HG02798 (cell line): ENCODE measurements around the gene FOXN3.
"Not testable (repeated sequence)": the region's sequence is repeated elsewhere in the genome, so short reads cannot be mapped to it uniquely, and the experiment has no call there.

Experiments
- ATAC-seq: cut with Tn5 transposase; IDR thresholded peaks from one replicate; pipeline ENCODE4 v1.9.1; 2021; ENCODE audit warnings: mild to moderate bottlenecking; ENCODE audit not compliant: unreplicated experiment, poor library complexity

The FOXN3 gene

DNA sequence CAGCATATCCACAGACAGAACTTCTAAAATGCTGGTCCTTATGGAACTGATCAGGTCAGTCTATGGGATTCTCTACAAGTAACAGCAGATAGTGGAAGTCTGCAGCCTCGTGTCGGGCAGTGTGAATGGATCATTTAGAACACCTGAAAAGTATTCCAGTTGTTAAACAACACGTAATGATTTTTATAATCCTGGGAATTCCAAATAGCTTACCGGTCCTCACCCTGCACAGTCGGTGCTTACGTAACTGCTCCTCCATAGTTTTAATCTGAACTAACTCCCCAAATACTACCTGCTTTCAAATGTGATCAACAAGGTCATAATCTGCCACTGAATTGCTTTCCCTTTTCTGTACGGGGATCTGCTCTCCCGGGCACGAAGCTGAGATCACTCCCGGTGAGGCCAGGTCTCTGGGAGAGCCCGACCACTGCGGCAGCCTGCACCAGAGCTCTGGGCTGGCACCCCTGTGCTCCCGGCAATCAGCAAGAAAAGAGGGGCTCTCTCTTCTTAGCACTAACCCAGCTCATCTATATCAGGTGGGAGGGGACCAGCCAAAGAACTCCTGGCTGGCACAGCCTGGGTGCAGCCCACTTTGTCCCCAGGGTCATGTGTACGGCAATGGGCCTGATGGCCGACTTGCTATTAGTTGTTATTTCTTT is 157.0 kb downstream of the FOXN3 start:
- no peak for ATAC-seq

DNA sequence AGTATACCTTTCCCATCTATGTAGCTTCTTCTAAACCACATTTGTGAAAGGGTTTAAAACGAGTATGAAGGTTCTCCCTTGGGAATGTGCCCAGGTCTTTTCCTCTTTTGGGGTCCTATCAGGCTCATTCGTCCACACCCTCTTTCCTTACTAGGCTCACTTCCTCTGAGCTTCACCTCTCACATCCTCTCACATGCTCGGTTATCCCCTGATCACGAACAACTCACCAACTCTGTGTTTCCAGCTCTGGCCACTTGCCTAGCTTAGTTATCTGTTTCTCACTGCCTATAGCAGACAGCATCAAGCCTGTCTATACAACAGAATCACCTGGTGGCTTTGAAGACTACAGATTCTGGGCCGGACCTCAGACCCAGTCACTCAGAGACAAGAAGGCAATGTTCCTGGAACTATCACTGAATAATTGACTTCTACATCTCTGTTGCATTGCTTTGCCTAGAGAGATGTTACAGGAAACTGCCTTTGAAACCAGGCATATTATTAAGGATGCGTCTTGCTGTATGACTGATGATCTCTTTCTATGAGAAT is 158.2 kb downstream of the FOXN3 start:
- ATAC-seq, result no peak

DNA sequence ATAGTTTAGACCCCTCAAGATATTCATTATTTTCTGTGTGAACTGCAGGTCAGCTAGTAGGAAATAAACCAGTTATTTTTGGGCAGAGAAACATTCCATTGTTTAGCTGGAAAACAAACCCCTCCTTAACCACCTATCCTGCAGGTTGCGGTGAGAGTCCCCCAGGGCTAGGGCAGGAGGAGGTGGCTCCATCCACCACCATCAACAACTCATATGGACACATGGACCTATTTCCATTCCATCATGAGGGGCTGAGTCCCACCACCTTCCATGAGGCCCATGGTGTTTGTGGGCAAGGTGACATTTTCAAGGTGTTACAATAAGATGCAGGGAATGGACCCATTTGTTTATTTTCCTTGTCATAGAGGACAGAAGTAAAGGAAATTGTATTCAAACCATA is 160.1 kb downstream of the FOXN3 start:
- ATAC-seq, result no peak

DNA sequence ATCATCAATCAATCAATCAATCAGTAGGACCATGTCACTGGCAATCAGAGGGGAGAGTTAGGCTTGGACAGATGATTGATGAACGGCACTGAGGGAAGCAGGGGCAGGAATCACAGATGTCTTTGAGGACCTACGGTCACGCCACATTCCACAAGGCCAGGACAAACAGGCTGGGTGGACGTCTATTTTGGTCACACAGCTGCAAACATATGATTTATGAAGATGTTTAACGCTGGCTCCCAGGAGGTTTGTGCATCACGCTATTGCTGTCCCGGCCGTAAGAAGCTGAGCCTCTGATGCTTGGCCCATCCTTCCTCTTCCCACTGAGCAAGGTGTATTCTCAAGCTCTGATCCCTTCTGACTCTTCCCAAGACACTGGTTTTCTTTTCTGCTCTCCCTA is 160.8 kb downstream of the FOXN3 start:
- ATAC-seq, result no peak

DNA sequence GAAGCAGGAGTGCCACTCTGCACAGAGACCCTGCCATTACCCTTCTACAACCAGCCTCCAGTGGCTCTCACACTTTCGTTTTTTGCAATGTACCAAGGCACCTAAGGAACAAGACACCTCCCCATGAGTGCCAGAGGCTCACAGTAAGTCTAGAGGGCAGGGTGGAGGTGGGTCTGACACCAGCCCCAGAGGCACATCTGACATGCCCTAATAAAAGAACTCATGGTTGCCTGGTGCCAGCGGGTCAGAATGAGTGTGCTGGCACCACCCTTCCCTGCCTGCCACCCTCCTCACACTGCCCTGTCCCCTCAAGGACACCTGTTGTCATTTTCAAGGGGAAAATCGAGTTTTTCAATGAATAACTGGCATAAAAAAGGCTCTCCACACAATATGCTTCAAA is 161.2 kb downstream of the FOXN3 start:
- no peak for ATAC-seq

DNA sequence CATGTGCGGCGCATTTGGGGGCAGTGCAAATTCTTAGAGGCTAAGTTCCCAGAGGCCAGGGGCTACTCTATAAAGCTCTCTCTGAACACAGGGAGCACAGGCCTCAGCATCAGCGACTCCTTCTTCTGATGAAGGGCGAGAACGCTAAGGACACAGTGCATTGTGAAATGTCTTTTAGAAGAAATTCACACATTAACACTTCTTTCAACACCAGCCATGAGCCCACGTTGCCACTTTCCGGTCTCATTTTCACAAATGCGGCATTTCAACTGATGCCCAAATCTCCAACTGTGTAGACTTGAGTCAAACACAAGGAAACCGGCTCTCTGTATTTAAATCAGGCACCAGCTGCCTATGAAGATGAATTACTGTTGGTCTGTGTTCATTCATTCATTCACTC is 162.0 kb downstream of the FOXN3 start:
- ATAC-seq, result no peak

DNA sequence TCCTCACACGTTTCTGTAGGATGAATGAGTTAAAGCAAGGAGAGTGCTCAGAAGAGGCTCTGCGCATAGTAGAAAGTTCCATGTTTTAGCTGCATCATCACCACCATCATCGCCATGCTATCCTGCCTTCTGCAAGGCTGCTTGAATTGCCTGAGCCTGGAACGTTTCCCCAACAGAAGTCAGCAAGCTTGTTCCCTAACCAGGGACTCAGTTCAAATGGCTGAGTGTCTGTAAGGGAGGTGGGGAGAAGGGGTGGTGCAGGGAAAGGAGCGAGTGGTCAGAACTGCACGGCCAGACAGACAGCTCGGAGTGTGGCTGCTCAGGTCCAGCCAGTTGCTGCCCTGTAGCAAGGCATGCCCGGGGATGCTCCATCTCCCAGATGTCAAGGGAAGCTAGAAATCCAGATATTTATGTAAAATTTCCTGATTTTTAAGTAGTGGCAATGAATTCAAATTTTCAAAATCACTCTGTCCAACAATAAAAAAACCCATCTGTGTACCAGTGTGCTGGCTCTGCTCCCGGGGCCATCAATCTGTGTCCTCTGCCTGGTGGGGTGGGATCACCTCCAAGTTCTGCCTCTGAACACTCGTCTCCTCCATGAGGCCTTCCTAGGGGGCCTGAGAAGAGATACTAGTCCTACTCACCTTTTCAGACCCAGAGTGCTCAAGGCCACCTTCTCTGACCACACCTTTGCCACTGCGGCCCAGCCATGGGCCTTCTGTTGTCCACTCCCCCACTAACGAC is 162.7 kb downstream of the FOXN3 start:
- ATAC-seq, result no peak

DNA sequence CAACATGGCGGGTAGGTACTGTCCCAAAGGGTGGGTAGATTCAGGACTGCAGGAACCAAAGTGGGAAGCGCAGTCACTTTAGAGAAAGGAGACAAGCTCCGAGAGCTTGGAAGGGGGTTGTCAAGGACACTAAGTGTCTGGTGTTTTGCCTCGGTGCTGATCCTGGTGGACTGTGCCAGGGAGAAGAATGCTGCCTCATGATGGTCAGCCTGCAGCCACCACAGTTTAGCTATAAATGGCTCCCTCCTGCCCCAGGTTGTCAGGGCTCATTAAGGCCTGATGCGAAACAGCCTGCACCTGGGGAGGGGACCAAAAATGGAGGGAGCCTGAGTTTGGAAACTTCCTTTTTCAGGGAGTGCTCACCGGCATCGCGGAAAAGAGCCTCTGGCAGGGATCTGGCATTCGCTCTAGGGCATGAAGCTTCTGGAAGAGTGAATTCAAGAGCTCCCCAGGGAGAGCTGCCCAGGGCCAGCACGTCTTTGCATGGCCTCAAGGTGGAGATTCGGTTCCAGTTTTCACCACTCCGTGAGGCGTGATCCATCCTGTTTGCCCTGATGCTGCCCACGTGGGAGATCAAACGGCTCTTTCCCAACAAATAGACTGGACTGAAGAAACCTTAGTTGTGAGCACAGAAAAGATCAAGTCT is 164.0 kb downstream of the FOXN3 start:
- ATAC-seq, result no peak

DNA sequence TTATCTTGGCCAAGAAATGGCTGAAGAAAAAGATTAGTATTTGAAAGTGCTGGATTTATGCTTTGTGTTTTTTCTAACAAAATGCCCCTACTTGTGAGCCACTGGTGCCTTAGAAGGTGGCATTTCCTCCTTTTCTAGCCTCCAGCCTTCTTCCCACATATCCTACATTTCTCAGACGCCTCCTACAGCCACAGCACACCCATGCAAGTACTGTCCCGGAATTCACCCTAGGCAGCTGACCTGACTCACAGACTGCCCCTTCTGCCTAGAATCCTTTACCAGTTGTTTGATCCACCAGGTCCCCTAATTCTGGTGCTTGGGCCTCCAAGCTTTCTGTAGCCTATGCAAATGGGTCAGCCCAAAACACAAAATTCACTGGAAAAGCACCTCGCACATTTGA is 166.0 kb downstream of the FOXN3 start:
- ATAC-seq, result no peak

DNA sequence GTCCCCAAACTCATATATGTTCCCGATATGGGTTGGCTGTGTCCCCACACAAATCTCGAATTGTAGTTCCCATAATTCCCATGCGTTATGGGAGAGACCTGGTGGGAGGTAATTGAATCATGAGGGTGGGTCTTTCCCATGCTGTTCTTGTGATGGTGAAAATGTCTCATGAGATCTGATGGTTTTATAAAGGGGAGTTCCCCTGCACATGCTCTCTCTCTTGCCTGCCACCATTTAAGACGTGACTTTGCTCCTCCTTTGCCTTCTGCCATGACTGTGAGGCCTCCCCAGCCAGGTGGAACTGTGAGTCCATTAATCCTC is 166.4 kb downstream of the FOXN3 start:
- not testable (repeated sequence) for ATAC-seq

DNA sequence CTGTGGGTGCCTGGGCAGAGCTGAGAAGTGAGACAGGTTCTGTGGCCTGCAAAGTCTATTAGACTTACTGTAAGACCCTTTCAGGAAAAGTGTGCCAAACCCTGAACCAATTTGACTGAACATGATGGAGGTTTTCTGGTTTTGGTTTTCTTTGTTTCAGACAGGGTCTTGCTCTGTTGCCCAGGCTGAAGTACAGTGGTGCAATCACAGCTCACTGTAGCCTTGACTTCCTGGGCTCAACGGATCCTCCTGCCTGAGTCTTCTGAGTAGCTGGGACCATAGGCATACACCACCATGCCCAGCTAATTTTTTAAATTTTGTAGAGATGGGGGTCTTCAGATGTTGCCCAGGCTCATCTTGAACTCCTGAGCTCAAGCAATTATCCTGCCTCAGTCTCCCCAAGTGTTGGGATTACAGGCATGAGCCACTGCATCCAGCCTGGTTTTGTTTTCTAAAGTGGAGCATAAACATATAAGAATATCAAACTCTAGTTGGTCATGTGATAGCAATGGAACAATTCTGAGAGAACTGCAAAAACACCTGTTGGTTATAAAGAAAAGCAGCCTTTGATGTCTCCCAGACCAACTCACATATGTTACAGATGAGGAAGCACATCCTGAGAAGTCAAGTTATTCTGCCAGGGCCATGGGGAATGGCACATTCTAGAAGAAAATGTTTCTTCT is 166.9 kb downstream of the FOXN3 start:
- no peak for ATAC-seq

DNA sequence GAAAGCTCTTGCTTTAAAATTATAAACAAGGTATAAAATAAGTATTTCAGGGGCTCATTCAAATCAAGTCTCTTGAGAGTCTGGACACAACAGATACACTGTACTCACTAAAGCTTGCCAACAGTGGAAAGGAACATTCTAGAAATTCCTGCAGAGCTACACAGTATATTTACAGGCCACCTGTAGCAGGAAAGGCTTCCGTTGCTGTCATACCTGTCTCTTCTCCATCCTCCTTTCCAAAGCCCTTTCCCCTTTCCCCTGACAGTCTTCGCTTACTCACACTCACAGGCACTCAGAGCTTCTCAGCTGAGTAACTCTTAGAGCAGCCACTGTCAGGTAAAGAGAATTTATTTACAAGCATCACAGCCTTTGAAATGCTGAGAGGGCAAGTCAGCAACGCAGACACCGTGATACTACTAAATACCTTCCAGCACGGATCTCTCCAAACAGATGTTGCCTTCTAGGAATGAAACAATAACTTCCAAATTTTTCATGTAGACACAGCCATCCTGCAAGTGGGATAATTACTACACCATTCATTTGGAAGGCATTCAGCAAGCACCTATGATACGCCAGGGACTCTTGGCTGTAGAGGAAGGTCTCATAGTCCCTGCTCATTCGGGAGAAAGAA is 167.9 kb downstream of the FOXN3 start:
- no peak for ATAC-seq

DNA sequence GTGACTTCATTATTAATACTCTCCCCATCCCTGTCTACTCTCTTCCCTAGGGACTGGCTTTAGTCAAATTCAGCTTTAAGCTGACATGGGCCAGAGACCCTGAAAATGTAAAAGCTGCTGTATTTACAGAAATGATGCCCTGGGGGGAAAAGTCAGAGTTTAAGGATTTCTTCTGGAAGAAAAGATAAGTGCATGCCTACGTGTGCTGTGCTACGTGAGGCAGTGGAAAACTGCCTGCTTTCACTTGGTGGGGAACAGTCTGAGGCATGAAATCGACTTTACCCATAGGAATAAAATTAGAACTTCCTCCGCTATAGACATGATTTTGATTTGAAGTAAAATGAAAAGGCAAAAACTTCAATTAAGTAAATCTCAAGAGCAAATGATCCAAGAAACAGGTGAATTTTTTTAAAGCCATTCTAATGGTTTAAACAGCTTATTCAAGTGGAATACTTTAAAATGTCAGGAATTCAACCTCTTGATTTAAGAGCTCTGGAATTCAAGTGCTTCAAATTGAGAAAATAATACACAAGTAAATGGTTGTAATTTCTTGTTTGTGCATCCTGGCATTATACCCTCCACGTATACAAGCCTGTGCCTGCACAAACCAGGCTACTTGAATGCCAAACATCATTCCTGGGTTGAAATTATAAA is 168.5 kb downstream of the FOXN3 start:
- ATAC-seq, result no peak

DNA sequence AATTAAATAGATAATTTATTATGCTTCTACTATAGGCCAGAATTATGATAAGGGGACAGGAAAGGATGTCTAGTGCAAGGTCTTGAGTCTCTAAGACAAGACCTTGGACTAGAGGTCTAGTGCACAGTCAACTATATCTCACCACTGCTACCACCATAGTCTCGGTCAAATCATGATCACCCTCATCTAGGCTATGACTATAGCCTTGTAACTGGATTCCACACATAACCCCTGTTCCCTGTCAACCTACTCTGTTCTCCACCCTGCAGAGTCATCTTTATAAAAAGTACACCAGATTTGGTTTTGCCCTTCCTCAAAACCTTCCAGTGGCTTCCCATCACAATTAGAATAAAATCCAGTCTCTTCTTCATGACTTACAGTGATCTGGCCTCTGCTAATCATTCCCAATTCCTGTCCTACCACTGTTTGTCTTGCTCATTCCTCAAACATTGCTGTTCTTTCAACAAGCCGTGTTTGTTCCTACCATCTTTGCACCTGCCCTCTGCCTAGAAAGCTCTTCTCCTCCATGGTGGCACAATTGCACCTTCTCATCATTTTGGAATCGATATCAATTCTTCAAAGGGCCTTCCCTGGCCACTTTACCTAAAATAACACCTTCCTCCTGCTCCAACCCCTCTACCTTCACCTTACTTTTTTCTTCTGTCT is 169.4 kb downstream of the FOXN3 start:
- ATAC-seq, result no peak

DNA sequence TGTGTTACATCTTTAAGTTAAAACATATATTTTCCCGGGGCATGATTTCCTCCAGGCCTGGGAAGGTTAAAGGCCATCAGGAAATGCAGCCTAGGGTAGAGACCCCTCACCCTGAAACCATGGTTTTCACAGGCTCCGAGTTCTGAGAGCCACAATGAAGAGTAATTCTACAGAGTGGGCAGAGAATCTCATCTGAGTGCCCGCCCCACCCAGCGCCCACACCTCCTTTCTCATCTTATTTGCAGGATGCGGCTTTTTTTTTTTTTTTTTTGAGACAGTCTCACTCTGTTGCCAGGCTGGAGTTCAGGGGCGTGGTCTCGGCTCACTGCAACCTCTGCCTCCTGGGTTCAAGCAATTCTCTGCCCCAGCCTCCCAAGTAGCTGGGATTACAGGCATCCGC is 170.7 kb downstream of the FOXN3 start:
- no peak for ATAC-seq

DNA sequence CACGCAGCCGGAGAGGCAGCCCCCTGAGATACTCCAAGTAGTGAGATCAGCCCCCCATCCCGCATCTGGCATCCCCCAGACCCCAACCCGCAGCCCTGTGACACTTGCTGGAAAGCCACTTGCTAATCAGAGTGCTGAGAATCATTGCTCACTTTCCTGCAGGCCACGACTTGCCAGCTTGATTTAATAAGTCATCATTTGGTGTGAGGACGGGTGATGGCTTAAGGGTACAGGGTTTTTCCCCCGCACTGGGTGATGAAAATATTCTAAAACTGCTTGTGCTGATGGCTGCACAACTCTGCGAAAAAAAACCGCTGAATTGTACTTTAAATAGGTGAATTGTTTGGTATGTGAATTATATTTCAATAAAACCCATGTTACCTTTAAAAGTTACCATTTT is 171.2 kb downstream of the FOXN3 start:
- no peak for ATAC-seq

DNA sequence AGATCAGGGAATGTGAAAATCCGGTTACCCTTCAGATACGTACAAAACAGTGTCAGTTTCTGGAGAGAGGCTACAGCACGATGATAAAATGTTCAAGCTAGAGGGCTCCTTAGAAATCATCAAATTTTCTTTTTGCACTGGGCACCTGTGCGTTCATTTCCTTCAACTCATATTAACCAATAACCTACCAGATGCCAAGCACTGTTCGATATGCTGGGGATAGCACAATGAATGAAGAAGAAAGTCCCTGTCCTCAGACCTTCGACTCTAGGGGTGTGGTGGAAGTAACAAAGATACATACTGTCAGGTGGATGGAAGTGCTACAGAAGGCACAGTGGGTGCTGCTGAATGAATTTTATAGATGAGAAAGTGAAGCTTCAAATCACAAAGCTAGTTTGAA is 172.3 kb downstream of the FOXN3 start:
- ATAC-seq, result no peak

DNA sequence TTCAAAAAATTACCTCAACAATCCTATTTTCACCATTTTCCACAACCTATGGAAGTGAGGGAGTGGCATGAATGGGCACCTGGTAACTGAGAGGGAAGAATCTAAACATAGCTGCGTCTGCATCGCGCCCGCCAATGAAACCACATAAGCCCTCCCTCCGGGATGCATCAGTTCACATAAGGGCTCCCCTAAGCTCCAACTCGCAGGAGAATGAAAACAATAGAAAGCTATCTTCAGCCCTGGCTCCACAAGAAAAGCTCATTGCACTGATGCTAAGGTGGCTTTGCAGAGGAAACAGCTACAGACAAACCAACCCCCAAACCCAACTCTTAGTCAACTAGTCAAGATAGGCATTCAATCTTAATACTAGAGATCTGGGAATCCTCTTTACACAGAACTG is 173.3 kb downstream of the FOXN3 start:
- no peak for ATAC-seq

DNA sequence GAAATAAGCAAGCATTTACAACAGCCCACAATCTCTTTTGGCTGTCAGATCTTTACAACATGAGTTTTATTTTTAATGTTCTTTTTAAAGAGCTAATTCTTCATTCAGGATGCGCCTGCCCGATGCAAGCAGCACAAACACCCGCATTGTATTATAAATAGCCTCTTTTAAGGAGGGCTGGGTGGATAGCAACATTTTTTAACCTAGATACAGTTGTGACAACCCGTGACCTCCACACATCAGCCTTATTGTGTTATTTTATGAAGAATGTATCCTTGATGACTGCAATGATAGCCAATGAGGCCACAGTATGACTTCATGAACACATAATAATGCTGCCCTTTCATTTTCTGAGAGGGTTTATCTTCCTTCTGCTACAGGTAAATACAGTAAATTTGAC is 173.7 kb downstream of the FOXN3 start:
- no peak for ATAC-seq
